ENCODE data around the gene RSPRY1. TPM values are rescaled to one million over a fixed set of nuclear protein-coding genes. Genes with fewer than 3 reads are reported as not detected.

RSPRY1 gene
- total and polyA plus RNA-seq, 2 of the 4 experiments (the other 2 are of a cell fraction): 25.2 to 62.2 TPM

GRCh38 chr16:57284952-57285363 lies 98.8 kb downstream of the RSPRY1 start:
- CTCF ChIA-PET: no interaction called here

More at GRCh38 chr16:57284952-57285363, 98.8 kb downstream of the RSPRY1 start:
- no peaks in the 10 kb centered on the region for H3K9me3 ChIP-seq (ENCODE audit: control insufficient read depth, insufficient read depth, low read length)
- H3K27ac ChIP-seq (ENCODE audit: insufficient read depth, low read length): no peak overlapping the region
- H3K79me1 ChIP-seq (ENCODE audit: low read depth in 1 of 2, low read length in 2 of 2): no peaks in the 10 kb centered on the region
- H3K27me3 ChIP-seq (ENCODE audit: control insufficient read depth, insufficient read depth, low read length): peaks cover 52% of the 10 kb centered on the region
- no peak for ATAC-seq (ENCODE audit: low read depth)
- H2BK20ac ChIP-seq (ENCODE audit: low read depth, low read length): no peak overlapping the region
- no peak overlapping the region for H3K56ac ChIP-seq (ENCODE audit: extremely low read depth, insufficient read depth, low read length)
- H3K14ac ChIP-seq (replicated peaks; ENCODE audit: low read depth, low read length): no peak overlapping the region
- no peak overlapping the region for H3K4ac ChIP-seq (ENCODE audit: low read depth, low read length)
- H2AK5ac ChIP-seq (ENCODE audit: low read depth, low read length): no peak overlapping the region
- intact Hi-C loops (cut with micrococcal nuclease) (no loop called here), dilution Hi-C loops (cut with HindIII; ENCODE audit: low sequenced_read_pairs, unreplicated experiment) (no loop called here), in situ Hi-C loops (cut with MboI; ENCODE audit: low sequenced_read_pairs) (no loop called here)
- H2BK120ac ChIP-seq (ENCODE audit: low read depth, low read length): no peak overlapping the region
- H2BK15ac ChIP-seq (ENCODE audit: low read depth, low read length): no peak overlapping the region
- H4K8ac ChIP-seq (ENCODE audit: low read depth in 2 of 2, low read length in 2 of 2): no peak overlapping the region
- WGBS, 2 experiments (ENCODE audit: extremely low coverage in 2 of 2, insufficient read length in 1 of 2): no CpG with 5 or more reads among the region's 22 CpGs
- peak overlapping the region; percentile 46 for H3K4me3 ChIP-seq (ENCODE audit: insufficient read depth, low read depth, low read length)
- POLR2A ChIA-PET (ENCODE audit: unreplicated experiment): no interaction called here
- no peak overlapping the region for H4K5ac ChIP-seq (ENCODE audit: low read depth, low read length)
- H3K36me3 ChIP-seq (ENCODE audit: control insufficient read depth, insufficient read depth, low read length): no peaks in the 10 kb centered on the region
- H2BK5ac ChIP-seq (ENCODE audit: low read depth, low read length, poor library complexity, severe bottlenecking): no peak overlapping the region
- BruUV-seq (replicated peaks): no TSS peak
- peak overlapping the region; percentile 29; the same call in 1 of the 2 replicates for H3K4me2 ChIP-seq (ENCODE audit: low read depth, low read length)
- peaks cover 2% of the 10 kb centered on the region; the same call in 1 of the 2 replicates for H3K4me1 ChIP-seq (ENCODE audit: control insufficient read depth, insufficient read depth, low read length)
- H4K91ac ChIP-seq (ENCODE audit: insufficient read depth, low read depth, low read length): no peak overlapping the region
- TF ChIP-seq FOS (IDR thresholded peaks at IDR 0.05; ENCODE audit: low read depth, low read length): no peak
- no peak for TF ChIP-seq RAD21 (IDR thresholded peaks at IDR 0.05; ENCODE audit: low read length)
- no peak for TF ChIP-seq BHLHE40 (IDR thresholded peaks at IDR 0.05; ENCODE audit: low read depth, low read length)
- TF ChIP-seq CTCF (conservative IDR thresholded peaks at IDR 0.05; ENCODE audit: low read depth, low read length): no peak
- TF ChIP-seq MAZ (IDR thresholded peaks at IDR 0.05; ENCODE audit: borderline replicate concordance, low read depth, low read length): no peak
- TF ChIP-seq CEBPB (IDR thresholded peaks at IDR 0.05; ENCODE audit: low read depth, low read length): no peak
- no peak for TF ChIP-seq MXI1 (IDR thresholded peaks at IDR 0.05; ENCODE audit: borderline replicate concordance, low read depth, low read length)
- TF ChIP-seq MAFK (IDR thresholded peaks at IDR 0.05; ENCODE audit: low read depth, low read length): no peak
- TF ChIP-seq USF2 (IDR thresholded peaks at IDR 0.05; ENCODE audit: low read depth, low read length): no peak
- no peak for TF ChIP-seq RFX5 (IDR thresholded peaks at IDR 0.05; ENCODE audit: low read depth, low read length)
- no peak for TF ChIP-seq RCOR1 (IDR thresholded peaks at IDR 0.05; ENCODE audit: insufficient replicate concordance, low read length)
- no peak for TF ChIP-seq SMC3 (IDR thresholded peaks at IDR 0.05; ENCODE audit: low read depth, low read length)
- TF ChIP-seq CHD1 (IDR thresholded peaks at IDR 0.05; ENCODE audit: low read depth, low read length): no peak
- no peak overlapping the region for H3K23ac ChIP-seq (ENCODE audit: low read depth, low read length)
- H3K18ac ChIP-seq (ENCODE audit: low read depth, low read length): no peak overlapping the region
- peak overlapping the region; percentile 87 for H2AK9ac ChIP-seq (replicated peaks; ENCODE audit: low read depth, low read length, poor library complexity)
- no peaks in the 10 kb centered on the region for H3K9me1 ChIP-seq (ENCODE audit: insufficient read depth, low read length)
- no peak overlapping the region for H3K9ac ChIP-seq (ENCODE audit: low read depth, low read length)
- H4K20me1 ChIP-seq (ENCODE audit: insufficient read depth, low read length): peaks cover 3% of the 10 kb centered on the region; the same call in 1 of the 2 replicates
- H2AFZ ChIP-seq (replicated peaks; ENCODE audit: low read length, poor library complexity): peak overlapping the region; percentile 78
- DNase-seq: no peak
